Esophagus squamous epithelium (tissue), 5 donors: ENCODE results near the gene PLEKHA3. TPM values are rescaled to one million over a fixed set of nuclear protein-coding genes. Genes with fewer than 3 reads are reported as not detected.

Source experiments
- DNase-seq: peaks from one replicate; lab custom pipeline; 2025; lab: John Stamatoyannopoulos, UW
- H3K27ac ChIP-seq, 4 donors: fragments of 200-600 bp; sonication (generic); one replicate each; pipeline ENCODE4 v1.5.1; 2016 to 2019; ENCODE audit warnings: mild to moderate bottlenecking in 1 of 4
- H3K27me3 ChIP-seq, 4 donors: fragments of 200-600 bp; sonication (generic); 1 replicate in 3 of 4; 2 replicates in 1 of 4; pipeline versions ENCODE4 v1.5.1 to v1.6.0; 2017 to 2021; ENCODE audit warnings: antibody characterized with exemption in 1 of 4
- H3K36me3 ChIP-seq, 3 donors: fragments of 200-600 bp; sonication (generic); one replicate each; pipeline ENCODE4 v1.5.1; 2016 to 2019
- H3K4me1 ChIP-seq, 3 donors: fragments of 200-600 bp; sonication (generic); one replicate each; pipeline ENCODE4 v1.5.1; 2017 to 2019
- H3K4me3 ChIP-seq, 4 donors: fragments of 200-600 bp; sonication (generic); 1 replicate in 3 of 4; 2 replicates in 1 of 4; pipeline ENCODE4 v1.5.1; 2016 to 2019; ENCODE audit warnings: mild to moderate bottlenecking in 2 of 4, moderate library complexity in 1 of 4
- H3K9me3 ChIP-seq, 3 donors: fragments of 200-600 bp; sonication (generic); one replicate each; pipeline ENCODE4 v1.5.1; 2016 to 2019
- CTCF ChIP-seq, 6 experiments: fragments of 450-650 bp in 4 of 6; fragments of 200-600 bp in 2 of 6; sonication (generic) in 2 of 6; IDR thresholded peaks; one replicate each; pipeline ENCODE4 v1.5.1; 2016 to 2019; ENCODE audit warnings: antibody characterized with exemption in 6 of 6, mild to moderate bottlenecking in 4 of 6, moderate library complexity in 4 of 6
- POLR2A ChIP-seq, 4 donors: fragments of 450-650 bp; IDR thresholded peaks; one replicate each; pipeline ENCODE4 v1.6.1; 2017; ENCODE audit warnings: antibody characterized with exemption in 4 of 4, mild to moderate bottlenecking in 4 of 4, moderate library complexity in 3 of 4
- WGBS, 2 donors: methylation state at CpG; one replicate each; pipeline ENCODE4 v1.1.5; 2018; 5-methylcytosine and 5-hydroxymethylcytosine counted together
- intact Hi-C: fragments of 100-400 bp; cut with DNase I; formaldehyde crosslinking; loops from one replicate; pipeline ENCODE4 v1.15.0; 2022
- total RNA-seq, 4 donors: library from RNA; depleted of rRNA; stranded (reverse); fragments of >200 nt; gene quantifications; one replicate each; pipeline ENCODE4 v1.1.0, GENCODE V29; 2016
- donor health status: DM: yes; HTN: yes; CAD: no.

PLEKHA3 gene
- total RNA-seq, 4 donors from 2014 or later, result 3.2 to 12.2 (median 7.2) TPM

- Histone ChIP-seq H3K27ac (no peak overlapping the region), H3K4me1 (peaks cover 12 to 51% (median 36%) of the 10 kb centered on the region in 3 donors), H3K9me3 (no peaks in the 10 kb centered on the region), H3K27me3 (no peaks in the 10 kb centered on the region), H3K36me3 (peaks cover 0 to 23% (median 0%) of the 10 kb centered on the region in 3 donors), H3K4me3 (no peak overlapping the region)
- 49 to 51% methylated on average over 6 of the region's 6 CpGs for WGBS, 2 donors
- DNase-seq, result no peak
- intact Hi-C loops, result no loop called here
- TF ChIP-seq CTCF (IDR thresholded peaks at IDR 0.05) (no peak), POLR2A (IDR thresholded peaks at IDR 0.05) (no peak)
These were observed 4.2 kb downstream of the PLEKHA3 start for GRCh38 chr2:178484245-178485041.

- 69 to 72% methylated on average over 3 of the region's 3 CpGs for WGBS, 2 donors
- TF ChIP-seq CTCF (IDR thresholded peaks at IDR 0.05) (no peak), POLR2A (IDR thresholded peaks at IDR 0.05) (no peak)
- intact Hi-C loops, result no loop called here
These were observed 5.1 kb downstream of the PLEKHA3 start for GRCh38 chr2:178485356-178485755.

GRCh38 chr2:178491612-178492011, 11.4 kb downstream of the PLEKHA3 start:
- no peak overlapping the region for H3K27ac ChIP-seq
- no peak for DNase-seq
- no peaks in the 10 kb centered on the region for H3K4me1 ChIP-seq
- no peak overlapping the region for H3K4me3 ChIP-seq
- peaks cover 4 to 76% (median 10%) of the 10 kb centered on the region in 3 donors for H3K36me3 ChIP-seq
- H3K27me3 ChIP-seq, result no peaks in the 10 kb centered on the region
- no peak for TF ChIP-seq POLR2A (IDR thresholded peaks at IDR 0.05)
- TF ChIP-seq CTCF (IDR thresholded peaks at IDR 0.05), result no peak
- H3K9me3 ChIP-seq, result no peaks in the 10 kb centered on the region
- intact Hi-C loops, result no loop called here
- 83 to 95% methylated on average over 6 of the region's 6 CpGs for WGBS, 2 donors

More at GRCh38 chr2:178485356-178485755, 5.1 kb downstream of the PLEKHA3 start:
- Histone ChIP-seq H3K4me1 (peaks cover 7 to 45% (median 31%) of the 10 kb centered on the region in 3 donors), H3K27ac (no peak overlapping the region), H3K4me3 (no peak overlapping the region), H3K36me3 (peaks cover 0 to 27% (median 0%) of the 10 kb centered on the region in 3 donors), H3K27me3 (no peaks in the 10 kb centered on the region), H3K9me3 (no peaks in the 10 kb centered on the region)
- no peak for DNase-seq

GRCh38 chr2:178496049-178496448, 15.8 kb downstream of the PLEKHA3 start:
- Histone ChIP-seq H3K27ac (no peak overlapping the region), H3K4me3 (no peak overlapping the region), H3K4me1 (no peaks in the 10 kb centered on the region), H3K9me3 (no peaks in the 10 kb centered on the region), H3K36me3 (peaks cover 4 to 95% (median 16%) of the 10 kb centered on the region in 3 donors), H3K27me3 (no peaks in the 10 kb centered on the region)
- no peak for DNase-seq
- 81% methylated on average over 4 of the region's 4 CpGs for whole genome bisulfite sequencing, 2 donors
- intact Hi-C loops, result no loop called here
- TF ChIP-seq POLR2A (IDR thresholded peaks at IDR 0.05), result no peak
- no peak for TF ChIP-seq CTCF (IDR thresholded peaks at IDR 0.05)

- TF ChIP-seq CTCF (IDR thresholded peaks at IDR 0.05), result no peak
- TF ChIP-seq POLR2A (IDR thresholded peaks at IDR 0.05), result no peak
- peaks cover 7 to 98% (median 16%) of the 10 kb centered on the region in 3 donors for H3K36me3 ChIP-seq
These were observed 17.9 kb downstream of the PLEKHA3 start for GRCh38 chr2:178498137-178498536.

More at GRCh38 chr2:178498137-178498536, 17.9 kb downstream of the PLEKHA3 start:
- no peak overlapping the region for H3K27ac ChIP-seq
- no peak overlapping the region for H3K4me3 ChIP-seq
- no peaks in the 10 kb centered on the region for H3K9me3 ChIP-seq
- no peak for DNase-seq
- intact Hi-C loops, result no loop called here
- H3K27me3 ChIP-seq, result no peaks in the 10 kb centered on the region
- no peaks in the 10 kb centered on the region for H3K4me1 ChIP-seq
